SJSA1 (cell line): Measurements from ENCODE around the gene SUSD2. TPM values are rescaled to one million over a fixed set of nuclear protein-coding genes. Genes with fewer than 3 reads are reported as not detected.

Experiments
- DNase-seq, 2 experiments: peaks; one replicate each; pipeline ENCODE4 v3.0.0-alpha.2; 2015 to 2020; ENCODE audit warnings: low spot score in 2 of 2, low read depth in 1 of 2
- H3K27ac ChIP-seq: fragments of 250-450 bp; sonication (Bioruptor Pico); 2 replicates; pipeline ENCODE4 v1.5.1; 2020; ENCODE audit warnings: mild to moderate bottlenecking, moderate library complexity
- H3K27me3 ChIP-seq: fragments of 250-450 bp; sonication (Bioruptor Pico); replicated peaks from 2 replicates; pipeline ENCODE4 v1.5.1; 2020; ENCODE audit warnings: mild to moderate bottlenecking, moderate library complexity
- H3K36me3 ChIP-seq: fragments of 250-450 bp; sonication (Bioruptor Pico); 2 replicates; pipeline ENCODE4 v1.5.1; 2020; ENCODE audit warnings: mild to moderate bottlenecking
- H3K4me1 ChIP-seq: fragments of 250-450 bp; sonication (Bioruptor Pico); replicated peaks from 2 replicates; pipeline ENCODE4 v1.6.1; 2021; ENCODE audit warnings: mild to moderate bottlenecking
- H3K4me3 ChIP-seq: fragments of 250-450 bp; sonication (Bioruptor Pico); 2 replicates; pipeline ENCODE4 v1.5.1; 2020; ENCODE audit warnings: mild to moderate bottlenecking
- H3K9me3 ChIP-seq: fragments of 250-450 bp; sonication (Bioruptor Pico); replicated peaks from 2 replicates; pipeline ENCODE4 v1.5.1; 2020; ENCODE audit warnings: mild to moderate bottlenecking
- total RNA-seq: library from RNA; depleted of rRNA; stranded (reverse); fragments of >200 nt; shearing (Covaris generic); gene quantifications from 2 replicates; pipeline ENCODE4 v1.2.3, GENCODE V29; 2014

The SUSD2 gene
- total RNA-seq, 1 experiment from 2014 or later, result 0.05 TPM

GRCh38 chr22:24145446-24146193 lies 35.7 kb upstream of the SUSD2 start:
- no peaks in the 10 kb centered on the region for H3K27me3 ChIP-seq
- no peak for DNase-seq
- peaks cover 60% of the 10 kb centered on the region for H3K4me1 ChIP-seq
- no peak overlapping the region for H3K4me3 ChIP-seq
- H3K27ac ChIP-seq, result peak overlapping the region; percentile 39
- H3K36me3 ChIP-seq, result peaks cover 7% of the 10 kb centered on the region; the same call in 1 of the 2 replicates
- H3K9me3 ChIP-seq, result no peaks in the 10 kb centered on the region

GRCh38 chr22:24146194-24146616 lies 35.1 kb upstream of the SUSD2 start:
- H3K4me3 ChIP-seq, result no peak overlapping the region
- DNase-seq, result peak in 1 of 2 experiments; percentile 52
- H3K27ac ChIP-seq, result peak overlapping the region; percentile 39
- peaks cover 7% of the 10 kb centered on the region; the same call in 1 of the 2 replicates for H3K36me3 ChIP-seq
- H3K27me3 ChIP-seq, result no peaks in the 10 kb centered on the region
- peaks cover 60% of the 10 kb centered on the region for H3K4me1 ChIP-seq
- H3K9me3 ChIP-seq, result no peaks in the 10 kb centered on the region

GRCh38 chr22:24146791-24147353 lies 34.4 kb upstream of the SUSD2 start:
- Histone ChIP-seq H3K9me3 (no peaks in the 10 kb centered on the region), H3K4me1 (peaks cover 55% of the 10 kb centered on the region), H3K27ac (peak overlapping the region; percentile 39), H3K36me3 (peaks cover 7% of the 10 kb centered on the region; the same call in 1 of the 2 replicates), H3K4me3 (no peak overlapping the region), H3K27me3 (no peaks in the 10 kb centered on the region)
- peak; percentile 91 to 94 for DNase-seq

- DNase-seq, result no peak
- Histone ChIP-seq H3K9me3 (no peaks in the 10 kb centered on the region), H3K4me1 (peaks cover 58% of the 10 kb centered on the region), H3K4me3 (no peak overlapping the region), H3K27me3 (no peaks in the 10 kb centered on the region), H3K27ac (peak overlapping the region; percentile 70), H3K36me3 (peaks cover 7% of the 10 kb centered on the region; the same call in 1 of the 2 replicates)
These were observed 33.6 kb upstream of the SUSD2 start for GRCh38 chr22:24147666-24148065.

- H3K4me1 ChIP-seq, result peaks cover 67% of the 10 kb centered on the region
- no peak for DNase-seq
- peaks cover 3% of the 10 kb centered on the region; the same call in 1 of the 2 replicates for H3K36me3 ChIP-seq
- H3K27me3 ChIP-seq, result no peaks in the 10 kb centered on the region
- no peaks in the 10 kb centered on the region for H3K9me3 ChIP-seq
- H3K27ac ChIP-seq, result peak overlapping the region; percentile 70
- no peak overlapping the region for H3K4me3 ChIP-seq
These were observed 32.8 kb upstream of the SUSD2 start for GRCh38 chr22:24148266-24149197.

- Histone ChIP-seq H3K9me3 (no peaks in the 10 kb centered on the region), H3K27me3 (no peaks in the 10 kb centered on the region), H3K36me3 (peaks cover 4% of the 10 kb centered on the region; the same call in 1 of the 2 replicates), H3K4me1 (peaks cover 71% of the 10 kb centered on the region), H3K4me3 (no peak overlapping the region), H3K27ac (no peak overlapping the region)
- no peak for DNase-seq
These were observed 32.1 kb upstream of the SUSD2 start for GRCh38 chr22:24149198-24149590.

- Histone ChIP-seq H3K27ac (peak overlapping the region; percentile 64), H3K4me1 (peaks cover 66% of the 10 kb centered on the region)
These were observed 27.9 kb upstream of the SUSD2 start for GRCh38 chr22:24153353-24153752.

GRCh38 chr22:24153959-24154358 lies 27.3 kb upstream of the SUSD2 start:
- Histone ChIP-seq H3K27ac (peak overlapping the region; percentile 64), H3K27me3 (no peaks in the 10 kb centered on the region), H3K36me3 (peaks cover 31% of the 10 kb centered on the region), H3K9me3 (0 out of 2 replicates have a peak, but pooled peaks cover 3% of the 10 kb centered on the region), H3K4me3 (no peak overlapping the region), H3K4me1 (peaks cover 60% of the 10 kb centered on the region)
- DNase-seq, result no peak

More at GRCh38 chr22:24153353-24153752, 27.9 kb upstream of the SUSD2 start:
- no peaks in the 10 kb centered on the region for H3K27me3 ChIP-seq
- peaks cover 25% of the 10 kb centered on the region for H3K36me3 ChIP-seq
- DNase-seq, result peak; percentile 59 to 78
- H3K9me3 ChIP-seq, result 0 out of 2 replicates have a peak, but pooled peaks cover 3% of the 10 kb centered on the region
- H3K4me3 ChIP-seq, result no peak overlapping the region

- H3K4me3 ChIP-seq, result no peak overlapping the region
- no peak for DNase-seq
These were observed 26.5 kb upstream of the SUSD2 start for GRCh38 chr22:24154826-24155225.

GRCh38 chr22:24155627-24156140 lies 25.6 kb upstream of the SUSD2 start:
- Histone ChIP-seq H3K9me3 (0 out of 2 replicates have a peak, but pooled peaks cover 3% of the 10 kb centered on the region), H3K36me3 (peaks cover 41% of the 10 kb centered on the region), H3K4me3 (peak overlapping the region; percentile 94), H3K27ac (peak overlapping the region; percentile 13; the same call in 1 of the 2 replicates), H3K27me3 (no peaks in the 10 kb centered on the region), H3K4me1 (peaks cover 52% of the 10 kb centered on the region)
- peak; percentile 64 to 73 for DNase-seq

More at GRCh38 chr22:24154826-24155225, 26.5 kb upstream of the SUSD2 start:
- Histone ChIP-seq H3K36me3 (peaks cover 38% of the 10 kb centered on the region), H3K27ac (no peak overlapping the region), H3K9me3 (0 out of 2 replicates have a peak, but pooled peaks cover 3% of the 10 kb centered on the region), H3K27me3 (no peaks in the 10 kb centered on the region), H3K4me1 (peaks cover 52% of the 10 kb centered on the region)

GRCh38 chr22:24156141-24156912 lies 25.0 kb upstream of the SUSD2 start:
- 0 out of 2 replicates have a peak, but pooled peaks cover 3% of the 10 kb centered on the region for H3K9me3 ChIP-seq
- peak in 1 of 2 experiments; percentile 61 for DNase-seq
- peak overlapping the region; percentile 13; the same call in 1 of the 2 replicates for H3K27ac ChIP-seq
- no peaks in the 10 kb centered on the region for H3K27me3 ChIP-seq
- H3K36me3 ChIP-seq, result peaks cover 43% of the 10 kb centered on the region
- H3K4me1 ChIP-seq, result peaks cover 52% of the 10 kb centered on the region
- H3K4me3 ChIP-seq, result peak overlapping the region; percentile 94
